ENCODE data around the gene IL18BP. TPM values are rescaled to one million over a fixed set of nuclear protein-coding genes. Genes with fewer than 3 reads are reported as not detected.

The IL18BP gene
- total and polyA plus RNA-seq, 2 experiments from 2014 or later = 1.2 to 7.3 TPM

GRCh38 chr11:71995726-71996291 is 2.9 kb upstream of the IL18BP start:
- no peaks in the 10 kb centered on the region for H3K36me3 ChIP-seq
- no peak for TF ChIP-seq CTCF (IDR thresholded peaks at IDR 0.05; ENCODE audit: low read depth, low read length)
- H3K27me3 ChIP-seq = no peaks in the 10 kb centered on the region
- no peak for DNase-seq (ENCODE audit: low read depth in 1 of 2, low spot score in 1 of 2)
- H3K9me3 ChIP-seq (ENCODE audit: low read depth) = no peaks in the 10 kb centered on the region
- no peak overlapping the region for H3K4me3 ChIP-seq
- no peaks in the 10 kb centered on the region for H3K4me1 ChIP-seq (ENCODE audit: low read depth)
- no peak overlapping the region for H3K27ac ChIP-seq

GRCh38 chr11:71996517-71996916 is 2.2 kb upstream of the IL18BP start:
- H3K4me1 ChIP-seq (ENCODE audit: low read depth) = no peaks in the 10 kb centered on the region
- H3K4me3 ChIP-seq = no peak overlapping the region
- H3K27me3 ChIP-seq = no peaks in the 10 kb centered on the region
- no peak overlapping the region for H3K27ac ChIP-seq
- DNase-seq (ENCODE audit: low read depth in 1 of 2, low spot score in 1 of 2) = no peak
- TF ChIP-seq CTCF (IDR thresholded peaks at IDR 0.05; ENCODE audit: low read depth, low read length) = no peak
- H3K36me3 ChIP-seq = no peaks in the 10 kb centered on the region
- no peaks in the 10 kb centered on the region for H3K9me3 ChIP-seq (ENCODE audit: low read depth)

- H3K27ac ChIP-seq = no peak overlapping the region
- H3K4me3 ChIP-seq = no peak overlapping the region
- H3K4me1 ChIP-seq (ENCODE audit: low read depth) = no peaks in the 10 kb centered on the region
- H3K27me3 ChIP-seq = no peaks in the 10 kb centered on the region
- H3K9me3 ChIP-seq (ENCODE audit: low read depth) = no peaks in the 10 kb centered on the region
- no peak for TF ChIP-seq CTCF (IDR thresholded peaks at IDR 0.05; ENCODE audit: low read depth, low read length)
- no peaks in the 10 kb centered on the region for H3K36me3 ChIP-seq
- DNase-seq (ENCODE audit: low read depth in 1 of 2, low spot score in 1 of 2) = no peak
Observed at GRCh38 chr11:71996946-71997345, 1.8 kb upstream of the IL18BP start.

- DNase-seq (ENCODE audit: low read depth in 1 of 2, low spot score in 1 of 2) = no peak
- Histone ChIP-seq H3K27ac (no peak overlapping the region), H3K4me1 (ENCODE audit: low read depth) (no peaks in the 10 kb centered on the region), H3K4me3 (no peak overlapping the region), H3K9me3 (ENCODE audit: low read depth) (no peaks in the 10 kb centered on the region), H3K27me3 (no peaks in the 10 kb centered on the region), H3K36me3 (no peaks in the 10 kb centered on the region)
- TF ChIP-seq CTCF (IDR thresholded peaks at IDR 0.05; ENCODE audit: low read depth, low read length) = no peak
Observed at GRCh38 chr11:71997594-71997993, 1.1 kb upstream of the IL18BP start.

GRCh38 chr11:71998061-71998460 is 648 bp upstream of the IL18BP start:
- no peak for DNase-seq (ENCODE audit: low read depth in 1 of 2, low spot score in 1 of 2)
- no peaks in the 10 kb centered on the region for H3K27me3 ChIP-seq
- no peaks in the 10 kb centered on the region for H3K9me3 ChIP-seq (ENCODE audit: low read depth)
- no peak overlapping the region for H3K27ac ChIP-seq
- no peak overlapping the region for H3K4me3 ChIP-seq
- TF ChIP-seq CTCF (IDR thresholded peaks at IDR 0.05; ENCODE audit: low read depth, low read length) = no peak
- peaks cover 3% of the 10 kb centered on the region for H3K36me3 ChIP-seq
- no peaks in the 10 kb centered on the region for H3K4me1 ChIP-seq (ENCODE audit: low read depth)
